IgD-negative memory B cell (primary cell): Measurements from ENCODE around the gene JHY. TPM values are rescaled to one million over a fixed set of nuclear protein-coding genes. Genes with fewer than 3 reads are reported as not detected.

Experiments
- H3K27ac Mint-ChIP-seq, 3 donors: one replicate each; pipeline ENCODE4 v1.8.0; 2020 to 2022; ENCODE audit warnings: mild to moderate bottlenecking in 3 of 3, mixed read lengths in 3 of 3, moderate library complexity in 1 of 3
- H3K27me3 Mint-ChIP-seq: one replicate; pipeline ENCODE4 v1.8.0; 2021; ENCODE audit warnings: mixed read lengths
- H3K36me3 Mint-ChIP-seq: one replicate; pipeline ENCODE4 v1.8.0; 2020; ENCODE audit warnings: mild to moderate bottlenecking, mixed read lengths
- H3K4me1 Mint-ChIP-seq, 3 donors: one replicate each; pipeline ENCODE4 v1.8.0; 2020 to 2022; ENCODE audit warnings: mixed read lengths in 3 of 3, mild to moderate bottlenecking in 1 of 3
- H3K4me3 Mint-ChIP-seq, 4 donors: one replicate each; pipeline ENCODE4 v1.8.0; 2020 to 2022; ENCODE audit warnings: mild to moderate bottlenecking in 4 of 4, mixed read lengths in 4 of 4, moderate library complexity in 3 of 4
- H3K9me3 Mint-ChIP-seq, 3 donors: one replicate each; pipeline ENCODE4 v1.8.0; 2020 to 2021; ENCODE audit warnings: mixed read lengths in 3 of 3, mild to moderate bottlenecking in 1 of 3
- polyA plus RNA-seq: library from polyadenylated mRNA; unstranded; fragments of 300-500 nt; fragmentation: Illumina TruSeq; gene quantifications from one replicate; pipeline ENCODE4 v1.2.3, GENCODE V29; 2021

Gene JHY
- polyA plus RNA-seq, 1 donor from 2014 or later = 4.3 TPM

GRCh38 chr11:122995526-122995925 is 113.0 kb downstream of the JHY start:
- H3K27ac Mint-ChIP-seq = no peak overlapping the region
- H3K9me3 Mint-ChIP-seq = no peaks in the 10 kb centered on the region
- H3K27me3 Mint-ChIP-seq = peaks cover 27% of the 10 kb centered on the region
- H3K4me1 Mint-ChIP-seq = no peaks in the 10 kb centered on the region
- no peaks in the 10 kb centered on the region for H3K36me3 Mint-ChIP-seq
- H3K4me3 Mint-ChIP-seq = no peak overlapping the region

- H3K4me1 Mint-ChIP-seq = no peaks in the 10 kb centered on the region
- peaks cover 0 to 2% (median 0%) of the 10 kb centered on the region in 3 donors for H3K9me3 Mint-ChIP-seq
- H3K27ac Mint-ChIP-seq = no peak overlapping the region
- no peak overlapping the region for H3K4me3 Mint-ChIP-seq
- peaks cover 20% of the 10 kb centered on the region for H3K27me3 Mint-ChIP-seq
- peaks cover 1% of the 10 kb centered on the region for H3K36me3 Mint-ChIP-seq
These were observed 116.3 kb downstream of the JHY start for GRCh38 chr11:122998727-122999366.

- Mint-ChIP-seq H3K36me3 (peaks cover 1% of the 10 kb centered on the region), H3K27ac (no peak overlapping the region), H3K4me3 (no peak overlapping the region), H3K27me3 (peaks cover 16% of the 10 kb centered on the region), H3K9me3 (peaks cover 0 to 2% (median 0%) of the 10 kb centered on the region in 3 donors), H3K4me1 (no peaks in the 10 kb centered on the region)
These were observed 118.2 kb downstream of the JHY start for GRCh38 chr11:123000721-123001120.

GRCh38 chr11:123006860-123007542 is 124.4 kb downstream of the JHY start:
- Mint-ChIP-seq H3K4me1 (no peaks in the 10 kb centered on the region), H3K36me3 (peaks cover 1% of the 10 kb centered on the region), H3K9me3 (no peaks in the 10 kb centered on the region), H3K27me3 (peaks cover 3% of the 10 kb centered on the region), H3K4me3 (no peak overlapping the region), H3K27ac (no peak overlapping the region)

Other genes starting within 250 kb of the JHY start
- gene UBASH3B, start 227.0 kb upstream of the JHY start, polyA plus RNA-seq = 1.3 TPM
- gene CRTAM, start 44.3 kb upstream of the JHY start, polyA plus RNA-seq = 0.66 TPM
- gene BSX, start 99.1 kb downstream of the JHY start, polyA plus RNA-seq = not detected
- gene HSPA8, start 179.4 kb downstream of the JHY start, polyA plus RNA-seq = 1,082 TPM